T-helper 2 cell treated with Interferon-gamma antibody and Interleukin-4, amounts not matched to agents 5 μg/mL and 100 μg/mL, for 36 hours (primary cell): ENCODE measurements around the gene THRAP3.
A peak's percentile ranks its signal among the peaks of the same experiment; 100 is the strongest.
"Not testable (repeated sequence)": the region's sequence is repeated elsewhere in the genome, so short reads cannot be mapped to it uniquely, and the experiment has no call there.

Experiments
- DNase-seq: peaks from one replicate; pipeline ENCODE4 v3.0.0; 2021; ENCODE audit warnings: low spot score
- H3K27ac Mint-ChIP-seq: one replicate; pipeline ENCODE4 v1.8.0; 2021; ENCODE audit warnings: mild to moderate bottlenecking, mixed read lengths
- H3K27me3 Mint-ChIP-seq: one replicate; pipeline ENCODE4 v1.8.0; 2021; ENCODE audit warnings: low read depth, mixed read lengths
- H3K36me3 Mint-ChIP-seq: one replicate; pipeline ENCODE4 v1.8.0; 2021; ENCODE audit warnings: low read depth, mixed read lengths
- H3K4me1 Mint-ChIP-seq: one replicate; pipeline ENCODE4 v1.8.0; 2021; ENCODE audit warnings: low read depth, mixed read lengths
- H3K4me3 Mint-ChIP-seq: one replicate; pipeline ENCODE4 v1.8.0; 2022; ENCODE audit warnings: mild to moderate bottlenecking, moderate library complexity, mixed read lengths
- H3K9me3 Mint-ChIP-seq: one replicate; pipeline ENCODE4 v1.8.0; 2021; ENCODE audit warnings: mixed read lengths

Gene THRAP3

GRCh38 chr1:36223996-36224536, at the start of gene THRAP3:
THRAP3 (plus strand) TSS chr1:36224443; CDS start chr1:36282564, 58,121 bp downstream.
- H3K36me3 Mint-ChIP-seq, result peaks cover 27% of the 10 kb centered on the region
- peaks cover 25% of the 10 kb centered on the region for H3K4me1 Mint-ChIP-seq
- no peaks in the 10 kb centered on the region for H3K27me3 Mint-ChIP-seq

GRCh38 chr1:36174713-36175112, 49.5 kb upstream of the THRAP3 start:
- H3K9me3 Mint-ChIP-seq, result no peaks in the 10 kb centered on the region
- H3K36me3 Mint-ChIP-seq, result peaks cover 45% of the 10 kb centered on the region
- no peak overlapping the region for H3K4me3 Mint-ChIP-seq
- peaks cover 5% of the 10 kb centered on the region for H3K4me1 Mint-ChIP-seq
- H3K27me3 Mint-ChIP-seq, result no peaks in the 10 kb centered on the region
- no peak for DNase-seq
- H3K27ac Mint-ChIP-seq, result no peak overlapping the region

More at GRCh38 chr1:36223996-36224536, at the start of gene THRAP3:
- Mint-ChIP-seq H3K9me3 (no peaks in the 10 kb centered on the region), H3K27ac (peak within 1 kb of the TSS; percentile 100), H3K4me3 (peak within 1 kb of the TSS; percentile 93)
- peak; percentile 100 for DNase-seq

GRCh38 chr1:36175137-36176095, 48.8 kb upstream of the THRAP3 start:
- Mint-ChIP-seq H3K9me3 (no peaks in the 10 kb centered on the region), H3K27me3 (no peaks in the 10 kb centered on the region), H3K27ac (no peak overlapping the region), H3K4me3 (no peak overlapping the region), H3K4me1 (peaks cover 4% of the 10 kb centered on the region), H3K36me3 (peaks cover 48% of the 10 kb centered on the region)
- DNase-seq, result no peak

- H3K4me3 Mint-ChIP-seq, result no peak overlapping the region
- H3K36me3 Mint-ChIP-seq, result peaks cover 48% of the 10 kb centered on the region
- no peaks in the 10 kb centered on the region for H3K27me3 Mint-ChIP-seq
- peaks cover 4% of the 10 kb centered on the region for H3K4me1 Mint-ChIP-seq
- H3K27ac Mint-ChIP-seq, result no peak overlapping the region
- DNase-seq, result no peak
- no peaks in the 10 kb centered on the region for H3K9me3 Mint-ChIP-seq
Measured at GRCh38 chr1:36176106-36176949, 47.9 kb upstream of the THRAP3 start.

GRCh38 chr1:36177589-36178431, 46.4 kb upstream of the THRAP3 start:
- Mint-ChIP-seq H3K4me1 (peaks cover 4% of the 10 kb centered on the region), H3K4me3 (no peak overlapping the region), H3K9me3 (no peaks in the 10 kb centered on the region), H3K36me3 (peaks cover 40% of the 10 kb centered on the region), H3K27me3 (no peaks in the 10 kb centered on the region), H3K27ac (no peak overlapping the region)
- no peak for DNase-seq

GRCh38 chr1:36178471-36179219, 45.6 kb upstream of the THRAP3 start:
- DNase-seq, result no peak
- no peaks in the 10 kb centered on the region for H3K9me3 Mint-ChIP-seq
- H3K27me3 Mint-ChIP-seq, result no peaks in the 10 kb centered on the region
- peaks cover 33% of the 10 kb centered on the region for H3K36me3 Mint-ChIP-seq
- H3K4me1 Mint-ChIP-seq, result peaks cover 2% of the 10 kb centered on the region
- no peak overlapping the region for H3K27ac Mint-ChIP-seq
- no peak overlapping the region for H3K4me3 Mint-ChIP-seq

GRCh38 chr1:36179220-36179600, 45.0 kb upstream of the THRAP3 start:
- H3K27ac Mint-ChIP-seq, result no peak overlapping the region

GRCh38 chr1:36182734-36183133, 41.5 kb upstream of the THRAP3 start:
- peak overlapping the region; percentile 1 for H3K27ac Mint-ChIP-seq
- no peaks in the 10 kb centered on the region for H3K27me3 Mint-ChIP-seq
- peaks cover 19% of the 10 kb centered on the region for H3K36me3 Mint-ChIP-seq
- H3K9me3 Mint-ChIP-seq, result no peaks in the 10 kb centered on the region
- H3K4me3 Mint-ChIP-seq, result no peak overlapping the region
- DNase-seq, result no peak
- H3K4me1 Mint-ChIP-seq, result no peaks in the 10 kb centered on the region

More at GRCh38 chr1:36179220-36179600, 45.0 kb upstream of the THRAP3 start:
- Mint-ChIP-seq H3K27me3 (no peaks in the 10 kb centered on the region), H3K4me3 (no peak overlapping the region), H3K4me1 (no peaks in the 10 kb centered on the region), H3K9me3 (no peaks in the 10 kb centered on the region), H3K36me3 (peaks cover 28% of the 10 kb centered on the region)
- DNase-seq, result no peak

- H3K4me1 Mint-ChIP-seq, result peaks cover 4% of the 10 kb centered on the region
- no peak overlapping the region for H3K4me3 Mint-ChIP-seq
Measured at GRCh38 chr1:36183309-36183856, 40.9 kb upstream of the THRAP3 start.

GRCh38 chr1:36187800-36188593, 36.2 kb upstream of the THRAP3 start:
- no peaks in the 10 kb centered on the region for H3K36me3 Mint-ChIP-seq
- no peak overlapping the region for H3K4me3 Mint-ChIP-seq
- peak; percentile 72 for DNase-seq
- H3K27me3 Mint-ChIP-seq, result no peaks in the 10 kb centered on the region
- H3K4me1 Mint-ChIP-seq, result peaks cover 4% of the 10 kb centered on the region
- peak overlapping the region; percentile 75 for H3K27ac Mint-ChIP-seq
- H3K9me3 Mint-ChIP-seq, result no peaks in the 10 kb centered on the region

More at GRCh38 chr1:36183309-36183856, 40.9 kb upstream of the THRAP3 start:
- no peaks in the 10 kb centered on the region for H3K27me3 Mint-ChIP-seq
- no peaks in the 10 kb centered on the region for H3K9me3 Mint-ChIP-seq
- DNase-seq, result no peak
- peaks cover 19% of the 10 kb centered on the region for H3K36me3 Mint-ChIP-seq
- no peak overlapping the region for H3K27ac Mint-ChIP-seq

GRCh38 chr1:36196805-36197204, 27.4 kb upstream of the THRAP3 start:
- not testable (repeated sequence) for H3K4me1 Mint-ChIP-seq, H3K36me3 Mint-ChIP-seq, DNase-seq, H3K27me3 Mint-ChIP-seq, H3K9me3 Mint-ChIP-seq, H3K27ac Mint-ChIP-seq, H3K4me3 Mint-ChIP-seq

GRCh38 chr1:36198641-36199040, 25.6 kb upstream of the THRAP3 start:
- Mint-ChIP-seq H3K9me3 (no peaks in the 10 kb centered on the region), H3K27ac (no peak overlapping the region), H3K36me3 (no peaks in the 10 kb centered on the region), H3K4me3 (no peak overlapping the region), H3K27me3 (peaks cover 8% of the 10 kb centered on the region), H3K4me1 (no peaks in the 10 kb centered on the region)
- no peak for DNase-seq
